Activated T-helper 9 cell treated with anti-CD3 and anti-CD28 coated beads, Interleukin-2, amount 50 U/mL, for 16 hours (primary cell): Measurements from ENCODE around the gene IQGAP3.

Experiments
- DNase-seq: peaks from one replicate; pipeline ENCODE4 v3.0.0-alpha.2; 2020; ENCODE audit warnings: low read depth

The IQGAP3 gene

GRCh38 chr1:156494309-156494895 lies 78.0 kb downstream of the IQGAP3 start:
- DNase-seq = no peak

DNA sequence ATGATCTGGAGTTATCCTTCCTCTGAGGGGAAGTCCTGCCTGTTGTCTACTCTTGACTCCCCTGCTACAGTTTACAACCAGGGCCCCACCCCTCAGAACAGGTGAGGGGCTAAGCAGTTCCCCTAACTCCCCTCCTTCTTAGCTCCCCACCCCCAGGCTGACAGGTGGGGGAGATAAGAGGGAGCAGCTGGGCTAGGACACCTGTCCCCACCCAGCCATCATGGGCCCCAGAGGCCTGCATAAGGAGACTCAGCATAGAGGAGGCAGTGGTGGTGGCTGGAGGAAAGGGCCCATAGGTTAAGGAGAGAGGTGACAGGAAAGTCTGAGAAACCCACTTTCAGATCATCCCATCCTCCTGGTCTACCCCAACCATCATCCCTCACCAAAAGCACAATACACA lies 78.6 kb downstream of the IQGAP3 start:
- no peak for DNase-seq

DNA sequence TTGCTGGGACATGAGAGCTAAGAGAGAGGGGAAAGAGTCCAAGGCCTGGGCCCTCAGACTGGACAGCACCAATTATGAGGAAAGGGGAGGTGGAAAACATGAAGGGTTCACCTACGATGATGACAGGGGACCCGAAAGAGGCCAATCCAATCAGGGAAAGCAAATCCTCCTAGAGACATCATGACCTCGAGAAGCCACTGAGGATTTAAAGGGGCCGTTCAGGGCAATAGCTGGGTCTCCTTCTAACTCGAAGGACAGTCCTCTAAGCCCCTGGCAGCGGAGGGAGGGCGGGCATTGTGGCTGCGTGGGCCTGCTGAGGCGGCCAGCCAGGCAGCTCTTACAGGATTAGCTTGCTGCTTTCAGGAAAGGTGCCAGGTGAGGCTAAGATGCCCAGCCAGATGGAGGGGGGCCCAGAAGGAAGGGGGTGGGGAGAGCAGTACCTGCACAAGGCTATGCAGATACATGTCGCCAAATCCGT lies 79.2 kb downstream of the IQGAP3 start:
- no peak for DNase-seq

- DNase-seq = no peak
Observed at GRCh38 chr1:156492591-156493080, 79.7 kb downstream of the IQGAP3 start.

GRCh38 chr1:156492013-156492590 lies 80.3 kb downstream of the IQGAP3 start:
- no peak for DNase-seq

GRCh38 chr1:156491151-156491949 lies 81.0 kb downstream of the IQGAP3 start:
- DNase-seq = no peak

GRCh38 chr1:156490401-156491032 lies 81.8 kb downstream of the IQGAP3 start:
- DNase-seq = no peak

GRCh38 chr1:156489935-156490293 lies 82.5 kb downstream of the IQGAP3 start:
- DNase-seq = no peak

GRCh38 chr1:156489166-156489934 lies 83.0 kb downstream of the IQGAP3 start:
- peak; percentile 26 for DNase-seq

DNA sequence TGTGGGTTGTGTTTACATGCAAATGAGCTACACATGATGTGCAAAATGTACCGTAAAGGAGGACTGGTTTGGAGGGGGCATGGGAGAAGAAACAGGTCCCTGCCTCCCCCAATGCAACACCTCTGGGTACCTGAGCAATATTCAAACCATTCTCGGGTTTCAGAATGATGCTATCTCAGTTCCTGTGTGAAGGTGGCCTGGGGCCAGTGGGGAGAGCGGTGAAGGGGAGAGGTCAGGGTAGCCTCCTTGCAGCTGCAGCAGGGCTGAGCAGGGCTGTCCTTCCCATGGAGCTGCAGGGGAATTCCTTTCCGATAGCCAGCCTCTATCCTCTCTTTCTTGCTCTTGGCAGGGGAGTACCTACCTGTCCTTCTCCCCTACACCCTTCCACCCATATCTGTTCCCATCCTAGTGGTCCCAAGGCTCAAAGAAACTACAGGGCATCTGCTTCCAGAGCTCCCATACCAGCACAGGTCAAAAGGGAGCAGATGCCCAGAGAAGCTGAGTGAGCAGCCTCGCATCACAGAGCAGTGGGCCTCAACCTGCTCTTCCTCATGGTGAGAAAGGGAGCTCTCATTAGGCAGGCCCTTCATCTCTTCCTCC lies 83.7 kb downstream of the IQGAP3 start:
- no peak for DNase-seq

DNA sequence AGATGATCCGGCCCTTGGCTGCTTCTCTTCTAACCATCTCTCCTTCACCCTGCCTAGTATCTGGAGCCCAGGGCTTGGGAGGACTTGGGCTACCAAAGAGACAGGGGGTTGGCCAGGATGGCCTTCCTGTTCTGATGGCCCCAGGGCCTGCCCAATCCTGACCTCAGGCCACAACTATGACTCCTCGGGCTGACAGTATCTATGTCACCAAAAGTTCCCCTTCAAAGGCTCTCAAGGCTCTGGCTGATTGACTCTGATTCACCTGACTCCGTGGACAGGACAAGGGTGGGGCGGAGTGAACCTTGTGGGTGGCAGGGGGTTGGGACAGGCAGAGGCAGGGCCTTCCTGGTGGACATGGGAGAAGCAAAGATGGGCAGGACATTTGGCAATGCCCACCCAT lies 84.5 kb downstream of the IQGAP3 start:
- DNase-seq = no peak

GRCh38 chr1:156486421-156487344 lies 85.7 kb downstream of the IQGAP3 start:
- DNase-seq = no peak

DNA sequence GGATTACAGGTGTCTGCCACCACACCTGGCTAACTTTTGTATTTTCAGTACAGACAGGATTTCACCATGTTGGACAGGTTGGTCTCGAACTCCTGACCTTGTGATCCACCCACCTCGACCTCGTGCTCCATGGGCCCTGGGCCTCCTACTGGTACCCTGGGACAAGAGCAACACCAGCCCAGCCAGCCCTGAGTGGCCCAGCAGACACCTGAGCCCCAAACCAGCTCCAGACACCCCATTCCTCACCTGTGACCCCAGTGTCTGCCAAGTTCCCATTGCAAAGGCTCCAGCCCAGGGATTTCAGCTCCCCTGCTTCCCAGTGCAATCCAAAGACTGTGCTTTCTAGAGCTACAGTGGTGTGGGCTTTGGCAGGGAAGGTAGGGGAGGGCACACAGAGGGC lies 86.4 kb downstream of the IQGAP3 start:
- no peak for DNase-seq

GRCh38 chr1:156484480-156485058 lies 87.8 kb downstream of the IQGAP3 start:
- no peak for DNase-seq

DNA sequence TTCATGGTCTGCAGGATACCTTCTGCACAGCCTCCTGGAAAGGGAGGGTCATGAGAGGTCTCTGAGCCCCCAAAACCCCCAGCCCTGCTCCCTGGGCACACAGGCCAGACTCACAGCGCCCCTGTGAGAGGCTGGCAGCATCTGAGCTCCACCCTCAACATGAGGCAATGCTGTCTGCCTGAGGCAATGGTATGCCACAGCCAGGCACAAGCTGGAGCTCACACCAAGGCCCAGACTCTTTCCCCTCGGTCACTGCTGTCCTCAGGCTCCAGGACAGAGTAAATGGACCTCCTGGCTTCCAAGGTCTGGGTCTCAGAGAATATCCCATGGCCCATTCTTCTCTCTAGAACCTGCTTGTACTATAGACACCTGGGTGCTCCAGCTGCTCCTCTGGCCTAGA lies 89.0 kb downstream of the IQGAP3 start:
- no peak for DNase-seq

GRCh38 chr1:156482276-156482675 lies 90.1 kb downstream of the IQGAP3 start:
- DNase-seq = no peak

DNA sequence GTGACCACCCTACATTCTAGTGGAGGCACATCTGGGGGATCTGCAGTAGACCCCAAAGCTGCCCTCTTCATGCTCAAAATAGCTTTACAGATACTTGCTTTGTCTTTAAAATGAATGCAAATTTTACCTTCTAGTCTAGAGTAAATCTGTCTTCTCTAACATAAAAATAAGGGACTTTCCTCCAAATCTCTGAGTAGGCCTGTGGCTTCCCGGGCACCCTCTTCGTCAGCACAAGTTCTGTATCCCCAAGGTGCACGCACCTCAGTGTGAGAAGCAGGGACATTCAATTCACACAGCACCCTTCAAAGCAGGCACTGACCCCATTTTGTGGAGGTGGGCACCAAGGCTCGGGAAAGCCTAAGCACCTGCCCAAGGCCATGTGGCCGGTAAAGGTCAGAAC lies 90.8 kb downstream of the IQGAP3 start:
- no peak for DNase-seq

- peak; percentile 64 for DNase-seq
Observed at GRCh38 chr1:156480411-156481192, 91.8 kb downstream of the IQGAP3 start.

- DNase-seq = no peak
Observed at GRCh38 chr1:156480016-156480370, 92.4 kb downstream of the IQGAP3 start.
